GM18907 (cell line): ENCODE results near the gene NR1D1.
"Not testable (repeated sequence)": the region's sequence is repeated elsewhere in the genome, so short reads cannot be mapped to it uniquely, and the experiment has no call there.

Experiments
- ATAC-seq: cut with Tn5 transposase; IDR thresholded peaks from one replicate; pipeline ENCODE4 v1.9.1; 2021; ENCODE audit warnings: mild to moderate bottlenecking, moderate library complexity; ENCODE audit not compliant: unreplicated experiment

The NR1D1 gene

DNA sequence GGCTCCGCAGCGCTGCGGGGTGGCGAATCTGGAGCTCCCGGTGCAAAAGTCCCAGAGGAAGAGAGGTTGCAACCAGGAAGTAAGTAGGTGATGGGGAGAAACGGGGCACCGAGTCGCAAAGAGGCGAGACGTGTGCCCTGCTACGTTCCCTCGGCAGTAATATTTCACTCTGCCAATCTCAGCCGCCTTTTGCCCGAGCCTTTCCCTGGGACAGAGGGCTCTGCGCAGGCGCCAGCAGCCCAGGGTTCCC is at the start of gene NR1D1:
TSS of gene NR1D1 (minus strand) at position 171 of the 250 bp plus-strand sequence. CDS start 495 bp downstream, outside the sequence.
- ATAC-seq: peak; percentile 2

DNA sequence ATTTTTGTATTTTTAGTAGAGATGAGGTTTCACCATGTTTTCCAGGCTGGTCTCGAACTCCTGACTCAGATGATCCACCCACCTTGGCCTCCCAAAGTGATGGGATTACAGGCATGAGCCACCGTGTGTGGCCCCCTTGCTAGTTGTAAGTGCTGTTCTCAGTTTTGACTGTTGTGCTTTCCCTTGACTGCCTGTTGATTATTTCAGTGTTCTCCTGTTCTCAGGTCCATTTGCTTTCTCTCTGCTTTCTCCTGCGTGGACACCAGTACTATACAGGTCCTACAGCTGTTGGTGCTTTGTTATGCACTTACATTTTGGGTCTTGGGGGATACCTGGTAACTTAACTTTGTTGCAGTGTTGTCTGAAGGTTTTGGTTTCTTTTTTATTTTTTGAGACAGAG is 48.1 kb upstream of the NR1D1 start:
- ATAC-seq: no peak

DNA sequence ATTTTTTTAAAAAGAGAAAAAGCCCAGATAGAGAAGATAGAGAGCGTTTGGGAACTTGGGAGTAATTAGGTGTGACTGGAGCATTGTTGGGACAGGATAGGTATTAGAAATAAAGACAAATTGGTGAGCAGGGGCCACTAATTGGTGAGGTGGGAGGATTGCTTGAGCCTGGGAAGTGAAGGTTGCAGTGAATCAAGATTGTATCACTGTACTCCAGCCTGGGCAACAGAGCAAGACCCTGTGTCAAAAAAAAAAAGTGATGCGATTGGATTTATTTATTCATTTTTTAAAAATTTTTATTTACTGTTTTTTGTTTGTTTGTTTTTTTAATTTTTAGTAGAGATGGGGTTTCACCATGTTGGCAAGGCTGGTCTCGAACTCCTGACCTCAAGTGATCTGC is 45.1 kb upstream of the NR1D1 start:
- ATAC-seq: no peak

DNA sequence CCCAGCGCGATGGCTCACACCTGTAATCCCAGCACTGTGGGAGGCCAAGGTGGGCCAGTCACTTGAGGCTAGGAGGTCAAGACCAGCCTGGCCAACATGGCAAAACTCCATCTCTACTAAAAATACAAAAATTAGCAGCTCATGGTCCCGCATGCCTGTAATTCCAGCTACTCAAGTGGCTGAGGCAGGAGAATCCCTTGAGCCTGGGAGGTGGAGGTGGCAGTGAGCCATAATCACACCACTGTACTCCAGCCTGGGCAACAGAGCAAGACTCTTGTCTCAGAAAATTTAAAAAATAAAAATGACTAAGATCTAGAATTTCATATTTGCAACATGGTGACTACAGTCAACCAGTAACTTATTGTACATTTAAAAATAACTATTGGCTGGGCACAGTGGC is 42.8 kb upstream of the NR1D1 start:
- not testable (repeated sequence) for ATAC-seq

DNA sequence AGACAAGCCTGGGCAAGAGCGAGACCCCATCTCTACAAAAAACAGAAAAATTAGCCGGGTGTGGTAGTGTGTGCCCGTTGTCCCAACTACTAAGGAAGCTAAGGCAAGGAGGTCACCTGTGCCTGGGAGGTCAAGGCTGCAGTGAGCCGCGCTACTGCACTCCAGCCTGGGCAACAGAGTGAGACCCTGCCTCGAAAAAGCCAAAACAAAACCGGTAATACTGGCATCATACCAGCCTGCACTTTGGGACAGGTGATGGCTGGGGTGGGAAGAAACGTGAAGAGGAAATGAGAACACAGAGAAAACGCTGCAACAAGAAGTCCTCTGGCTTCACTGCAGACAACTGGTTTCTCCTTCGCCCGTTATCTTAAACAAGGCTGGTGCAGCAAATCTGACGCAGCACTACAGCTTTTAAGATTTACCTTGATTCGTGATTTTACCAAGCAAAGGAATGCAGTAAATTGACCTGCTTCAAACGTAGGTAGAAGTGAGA is 39.2 kb upstream of the NR1D1 start:
- ATAC-seq: peak; percentile 33

DNA sequence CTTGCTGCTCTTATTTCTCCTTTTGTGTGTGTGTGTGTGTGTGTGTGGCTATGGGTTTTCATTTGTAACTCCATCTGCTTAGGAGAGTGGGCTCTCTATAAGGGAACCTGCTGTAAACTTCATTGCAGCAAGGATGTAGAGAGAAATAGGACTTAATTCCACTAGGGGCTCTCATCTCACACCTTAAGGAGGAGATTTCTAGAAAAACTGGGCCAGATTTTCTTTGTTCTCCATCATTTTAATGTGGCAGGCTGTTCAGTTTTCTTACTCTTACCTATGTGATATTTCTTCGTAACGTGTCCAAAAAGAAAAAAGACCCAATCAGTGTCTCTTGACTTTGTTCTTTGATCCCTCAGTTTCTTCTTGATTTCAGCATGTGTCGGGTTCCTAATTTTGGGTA is 35.4 kb upstream of the NR1D1 start:
- no peak for ATAC-seq

DNA sequence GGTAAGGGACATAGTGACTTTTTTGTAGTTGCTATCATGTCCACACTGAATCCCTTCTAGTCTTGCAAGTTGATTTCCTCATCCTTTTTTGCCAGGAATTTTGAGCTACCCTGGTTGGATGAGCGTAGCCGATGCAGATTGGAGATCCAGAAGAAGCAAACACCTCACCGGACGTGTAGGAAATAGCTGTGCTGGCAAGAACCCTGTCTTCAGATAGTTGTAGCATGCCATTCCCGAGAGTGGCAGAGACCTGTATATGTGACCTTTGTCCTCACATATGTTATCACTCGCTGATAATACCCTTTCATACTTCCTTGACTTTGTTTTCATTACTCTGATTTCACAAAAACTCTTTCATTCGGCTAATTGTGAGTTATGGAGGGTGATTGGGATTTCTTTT is 33.8 kb upstream of the NR1D1 start:
- ATAC-seq: no peak

DNA sequence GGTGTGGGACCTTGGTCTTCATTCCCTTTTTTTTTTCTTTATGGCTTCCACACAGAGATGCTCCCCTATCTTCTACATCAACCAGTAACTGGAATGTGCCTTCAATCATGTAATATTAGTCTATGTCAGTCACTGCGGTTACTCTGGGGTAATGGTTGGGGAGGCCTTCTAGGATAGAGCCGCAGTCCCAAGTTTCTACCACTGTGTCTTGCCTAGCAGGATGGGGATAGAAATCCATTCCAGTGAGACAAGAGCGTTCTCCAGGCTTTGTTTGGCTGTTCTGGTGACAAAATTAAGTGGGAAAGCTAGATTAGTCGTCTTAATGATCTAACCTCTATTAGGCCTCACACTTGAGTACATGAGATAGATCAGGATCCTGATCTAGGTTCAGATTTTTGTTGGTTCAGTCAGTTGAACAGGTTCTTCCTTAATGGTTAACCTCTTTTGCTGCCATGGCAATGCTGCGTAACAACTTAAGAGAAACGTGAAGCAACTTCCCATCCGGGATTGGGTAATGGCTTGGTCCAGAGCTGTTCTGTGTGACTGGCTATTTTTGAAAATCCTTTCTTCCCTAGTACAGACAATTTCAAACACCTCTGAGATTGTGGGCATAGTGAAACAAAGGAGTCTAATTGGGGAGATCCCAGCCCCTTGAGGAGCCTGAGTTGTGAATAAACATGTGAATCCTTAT is 30.1 kb upstream of the NR1D1 start:
- ATAC-seq: no peak

DNA sequence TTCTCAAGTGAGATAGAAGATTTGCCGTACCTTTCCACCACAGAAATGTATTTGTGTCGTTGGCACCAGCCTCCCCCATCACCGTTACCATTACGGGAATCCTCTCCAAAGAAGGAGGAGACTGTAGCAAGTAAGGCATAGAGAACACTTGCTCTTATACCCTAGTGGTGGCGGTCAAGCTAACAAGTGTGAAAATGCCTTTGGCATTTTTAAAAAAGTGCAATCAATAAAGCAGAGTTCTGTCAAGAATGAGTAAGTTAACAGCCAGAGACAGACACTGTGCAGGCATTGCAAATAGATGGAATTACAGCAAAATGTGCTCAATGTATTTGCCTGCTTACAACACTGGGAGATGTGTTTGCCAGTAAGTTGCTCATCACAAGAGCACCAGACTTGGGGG is 29.1 kb upstream of the NR1D1 start:
- ATAC-seq: no peak

DNA sequence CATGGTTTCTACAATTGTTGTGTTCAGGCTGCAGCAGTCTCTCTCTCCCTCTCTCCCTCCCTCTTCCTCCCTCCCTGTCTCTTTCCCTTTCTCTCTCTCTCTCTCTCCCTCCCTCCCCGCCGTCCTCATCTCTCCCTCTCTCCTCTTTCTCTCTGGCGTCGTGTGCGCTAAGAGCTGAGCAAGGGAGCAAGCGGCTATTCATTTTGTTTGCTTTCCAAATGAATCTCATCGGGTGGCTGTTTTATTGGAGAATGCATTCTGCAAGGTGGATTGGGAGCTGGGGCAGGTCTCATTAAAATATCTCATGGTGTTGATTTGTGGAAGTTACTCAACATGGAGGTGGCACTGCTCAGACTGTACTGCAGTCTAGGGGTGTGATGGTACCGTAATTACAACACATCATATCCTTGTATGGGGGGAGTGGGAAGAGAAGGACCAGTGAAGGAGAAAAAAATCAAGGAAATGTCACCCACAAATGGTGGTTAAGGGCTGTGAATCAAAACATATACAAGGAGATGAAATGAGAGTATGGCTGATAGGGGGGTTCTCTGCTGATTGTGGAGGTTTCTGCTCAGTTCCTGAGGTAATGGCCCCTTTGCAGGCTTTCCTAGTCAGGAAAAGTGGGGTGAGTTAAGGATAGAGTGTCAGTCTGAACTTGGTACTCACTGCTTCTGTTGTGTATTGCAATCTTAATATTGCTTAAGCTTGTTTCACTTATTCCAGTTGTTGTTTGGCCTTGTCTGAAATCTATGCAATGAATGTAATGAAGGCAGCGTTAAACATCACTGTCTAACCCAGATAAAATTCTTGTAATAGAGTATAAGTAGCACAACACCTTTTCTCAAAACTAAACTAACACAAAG is 24.1 kb upstream of the NR1D1 start:
- ATAC-seq: no peak

DNA sequence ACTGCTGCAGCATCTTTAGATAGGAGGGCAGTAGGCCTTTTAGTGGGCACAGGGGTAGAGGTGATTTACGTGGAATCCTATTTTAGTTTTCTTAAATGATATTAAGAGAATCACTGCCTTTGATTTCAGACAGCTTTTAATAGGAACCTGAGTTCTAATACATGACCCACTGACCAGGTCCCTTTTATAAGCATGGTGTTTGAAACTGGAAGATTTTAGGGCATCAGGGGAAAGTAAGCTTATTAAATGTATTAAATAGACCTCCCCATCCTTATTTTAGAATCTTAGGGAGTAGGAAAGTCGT is 23.4 kb upstream of the NR1D1 start:
- no peak for ATAC-seq

DNA sequence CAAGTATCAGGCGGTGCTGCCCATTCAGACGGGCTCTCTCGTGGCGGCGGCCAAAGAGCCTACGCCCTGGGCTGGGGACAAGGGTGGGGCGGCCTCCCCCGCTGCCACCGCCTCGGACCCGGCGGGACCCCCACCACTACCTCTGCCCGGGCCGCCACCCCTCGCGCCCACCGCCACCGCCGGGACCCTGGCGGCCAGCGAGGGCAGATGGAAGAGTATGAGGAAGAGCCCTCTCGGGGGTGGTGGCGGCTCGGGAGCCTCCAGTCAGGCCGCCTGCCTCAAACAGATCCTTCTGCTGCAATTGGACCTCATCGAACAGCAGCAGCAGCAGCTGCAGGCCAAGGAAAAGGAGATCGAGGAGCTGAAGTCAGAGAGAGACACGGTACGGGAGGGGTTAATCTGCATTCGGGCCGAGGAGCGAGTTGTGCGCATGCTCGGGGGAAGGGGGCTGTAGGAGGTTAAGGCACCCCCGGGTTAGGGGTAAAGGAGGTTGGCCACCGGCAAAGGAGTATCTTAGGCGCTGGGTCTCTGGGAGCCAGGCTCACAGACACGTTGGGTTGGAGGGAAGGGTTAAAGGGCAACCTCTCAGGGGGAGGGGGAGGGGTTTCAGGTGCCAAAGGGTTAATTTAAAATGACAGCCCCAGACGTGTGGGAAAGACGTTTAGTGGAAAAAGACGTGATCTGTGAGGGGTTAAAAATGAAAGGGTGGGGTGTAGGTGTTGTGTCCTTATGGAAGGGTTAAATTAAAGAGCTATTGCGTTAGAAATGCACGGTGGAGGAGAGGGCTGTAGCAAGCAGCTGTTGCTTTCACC is 22.8 kb upstream of the NR1D1 start:
- peak; percentile 23 for ATAC-seq

DNA sequence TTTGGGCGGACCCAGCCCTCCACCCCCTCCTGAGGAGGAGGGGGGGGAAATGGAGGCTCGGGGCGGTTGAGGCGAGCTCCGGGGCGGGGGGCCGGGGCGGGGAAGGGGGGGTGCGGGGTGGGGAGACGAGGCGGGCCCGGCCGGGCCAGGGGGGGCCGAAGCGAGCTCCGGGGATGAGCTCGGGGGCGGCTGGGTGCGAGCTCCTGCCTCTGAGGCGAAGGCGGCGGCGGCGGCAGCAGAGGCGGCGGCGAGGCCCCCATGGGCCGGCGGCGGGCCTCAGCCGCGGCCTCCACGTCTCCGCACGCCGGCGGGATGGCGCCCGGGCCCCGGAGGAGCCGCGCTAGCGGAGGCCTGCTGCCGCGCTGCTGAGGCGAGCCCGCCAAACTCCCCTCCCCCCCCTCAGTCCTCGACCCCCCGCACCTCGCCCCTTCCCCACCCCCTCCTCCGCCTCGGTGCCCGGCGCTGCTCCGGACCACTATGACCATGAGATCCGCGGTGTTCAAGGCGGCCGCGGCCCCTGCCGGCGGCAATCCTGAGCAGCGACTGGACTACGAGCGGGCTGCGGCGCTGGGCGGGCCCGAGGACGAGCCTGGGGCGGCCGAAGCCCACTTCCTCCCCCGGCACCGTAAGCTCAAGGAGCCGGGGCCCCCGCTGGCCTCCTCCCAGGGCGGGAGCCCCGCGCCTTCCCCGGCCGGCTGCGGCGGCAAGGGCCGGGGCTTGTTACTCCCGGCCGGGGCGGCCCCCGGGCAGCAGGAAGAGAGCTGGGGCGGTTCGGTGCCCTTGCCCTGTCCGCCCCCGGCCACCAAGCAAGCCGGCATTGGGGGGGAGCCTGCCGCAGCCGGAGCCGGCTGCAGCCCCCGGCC is 22.0 kb upstream of the NR1D1 start:
- ATAC-seq: peak; percentile 43

DNA sequence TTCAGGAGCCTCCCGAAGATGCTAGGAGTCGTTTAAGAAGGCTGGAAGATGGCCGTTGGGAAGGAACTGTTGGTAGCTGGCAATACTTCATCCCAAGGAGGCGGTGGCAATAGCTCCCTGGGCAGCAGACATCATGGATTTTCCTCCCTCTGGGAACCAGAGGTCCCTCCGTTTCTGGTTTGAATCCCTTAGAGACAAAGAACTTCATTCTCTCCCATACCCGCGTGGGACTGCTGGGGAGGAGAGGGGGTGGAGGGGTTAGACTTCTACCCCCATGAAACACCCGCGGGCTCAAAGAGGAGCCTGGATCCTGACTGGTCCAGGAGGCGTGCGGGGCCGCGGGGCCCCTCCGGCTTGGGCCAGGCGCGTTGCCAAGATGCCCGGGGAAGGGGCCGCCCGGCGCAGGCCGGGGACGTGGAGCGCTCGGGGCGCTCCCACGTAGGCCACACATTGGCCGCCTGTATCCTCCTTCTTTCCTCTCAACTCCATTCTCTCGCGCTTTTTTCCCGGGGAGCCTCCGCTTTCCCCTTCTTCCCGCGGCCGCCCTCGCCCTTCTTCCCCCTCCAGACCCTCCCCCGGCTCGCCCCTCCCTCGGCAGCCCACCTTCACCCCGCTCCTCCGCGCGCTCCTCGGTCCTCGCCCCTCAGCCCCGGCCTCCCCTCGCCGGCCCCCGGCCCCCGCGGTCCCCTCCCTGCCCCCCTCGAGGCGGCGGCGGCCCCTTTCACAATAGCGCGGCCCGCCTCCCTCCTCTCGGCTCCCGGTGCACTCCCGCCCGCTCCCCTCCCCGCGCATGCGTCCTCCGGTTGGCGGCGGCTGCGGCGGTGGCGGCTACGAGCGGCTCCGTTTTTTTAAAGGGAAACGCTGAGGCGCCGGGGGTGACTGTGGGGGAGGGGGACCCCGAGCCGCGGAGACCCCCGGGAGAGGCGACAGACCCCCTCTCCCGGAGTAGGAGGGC is 21.1 kb upstream of the NR1D1 start, which contains the start of gene MSL1:
TSS of gene MSL1 (plus strand) at position 791 of the 955 bp plus-strand sequence. CDS start 642 bp downstream, outside the sequence.
- peak; percentile 63 for ATAC-seq

DNA sequence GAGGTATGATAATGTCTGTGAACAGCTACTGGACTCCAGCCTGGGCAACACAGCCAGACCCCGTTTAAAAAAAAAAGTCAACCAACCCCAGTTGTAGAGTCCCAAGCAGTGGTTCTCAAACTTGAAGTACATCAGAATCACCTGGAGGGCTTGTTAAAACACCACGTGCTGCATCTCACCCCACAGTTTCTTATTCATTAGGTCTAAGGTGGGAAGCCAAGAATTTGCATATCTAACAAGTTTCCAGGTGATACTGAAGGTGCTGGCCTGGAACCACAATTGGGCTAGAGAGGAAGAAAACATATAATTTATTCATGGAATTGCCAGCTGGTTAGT is 14.7 kb upstream of the NR1D1 start:
- no peak for ATAC-seq

DNA sequence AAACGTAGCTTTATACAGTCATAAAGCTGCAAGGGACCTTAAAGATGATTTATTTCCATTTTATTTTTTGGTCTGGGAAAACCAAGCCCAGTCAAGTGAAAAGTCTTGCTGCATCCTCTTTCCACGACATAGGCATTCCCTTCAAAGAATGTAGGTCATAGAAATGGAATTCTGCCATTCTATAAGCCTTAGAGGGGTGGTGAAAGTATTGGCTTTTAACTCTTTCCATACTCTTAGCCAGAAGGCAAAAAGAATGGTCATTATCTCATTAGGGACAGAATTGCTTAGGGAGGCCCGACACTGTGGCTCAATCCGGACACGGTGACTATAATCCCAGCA is 13.5 kb upstream of the NR1D1 start:
- no peak for ATAC-seq

DNA sequence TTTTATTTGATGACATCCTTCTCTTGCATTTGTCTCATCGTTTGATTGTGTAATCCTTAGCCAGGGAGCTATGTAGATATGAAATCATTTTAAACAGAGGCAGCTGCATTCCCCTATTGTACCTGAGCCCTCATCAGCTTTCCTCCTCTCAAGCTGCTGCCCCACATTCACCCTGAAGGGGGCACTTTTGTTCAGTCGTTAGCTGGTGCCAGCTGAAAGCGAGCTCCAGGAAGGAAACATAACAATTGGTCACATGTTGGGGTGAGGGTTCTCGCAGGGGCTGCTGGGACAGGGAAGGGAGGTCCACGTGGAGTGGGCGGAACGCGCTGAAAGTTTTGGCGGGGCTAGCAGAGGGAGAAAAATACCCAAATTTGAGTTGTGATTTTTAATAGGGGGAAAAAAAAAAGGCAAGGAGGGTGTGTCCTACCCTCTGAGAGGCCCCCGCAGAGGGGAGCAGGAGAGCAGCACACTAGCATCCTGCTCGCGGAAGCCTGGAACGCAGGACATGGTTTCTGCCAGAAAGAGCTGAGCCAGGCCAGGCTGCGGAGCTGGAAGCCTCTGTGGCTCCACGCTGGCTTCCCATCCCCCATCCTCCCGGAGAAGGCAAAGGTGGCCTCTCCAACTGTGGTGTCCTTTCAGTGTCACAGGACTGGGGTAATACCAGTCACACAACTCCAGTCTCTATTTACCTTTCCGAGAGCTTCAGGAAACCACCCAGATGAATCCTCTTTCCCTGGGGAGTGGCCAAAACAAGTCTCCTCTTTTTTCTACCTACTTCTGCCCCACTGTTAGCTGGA is 12.9 kb upstream of the NR1D1 start:
- ATAC-seq: peak; percentile 79

DNA sequence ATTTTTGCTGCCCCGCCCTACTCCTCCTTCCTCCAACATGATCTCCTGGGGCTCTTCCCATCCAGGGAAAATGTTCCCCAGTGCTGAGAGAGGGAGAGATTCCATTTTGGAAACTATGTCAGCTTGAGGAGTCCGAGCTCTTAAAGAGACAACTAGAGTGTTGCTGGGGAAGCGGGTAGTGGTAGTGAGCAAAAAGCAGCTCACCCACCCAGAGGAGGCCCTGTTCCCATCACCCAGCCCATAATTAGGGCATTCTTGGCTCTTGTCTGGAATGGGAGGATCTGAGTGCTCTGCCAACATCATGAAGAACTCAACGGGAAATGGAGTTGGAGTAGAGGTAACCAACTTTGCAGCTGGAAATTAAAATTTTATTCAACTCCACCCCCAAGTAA is 12.3 kb upstream of the NR1D1 start:
- ATAC-seq: no peak

DNA sequence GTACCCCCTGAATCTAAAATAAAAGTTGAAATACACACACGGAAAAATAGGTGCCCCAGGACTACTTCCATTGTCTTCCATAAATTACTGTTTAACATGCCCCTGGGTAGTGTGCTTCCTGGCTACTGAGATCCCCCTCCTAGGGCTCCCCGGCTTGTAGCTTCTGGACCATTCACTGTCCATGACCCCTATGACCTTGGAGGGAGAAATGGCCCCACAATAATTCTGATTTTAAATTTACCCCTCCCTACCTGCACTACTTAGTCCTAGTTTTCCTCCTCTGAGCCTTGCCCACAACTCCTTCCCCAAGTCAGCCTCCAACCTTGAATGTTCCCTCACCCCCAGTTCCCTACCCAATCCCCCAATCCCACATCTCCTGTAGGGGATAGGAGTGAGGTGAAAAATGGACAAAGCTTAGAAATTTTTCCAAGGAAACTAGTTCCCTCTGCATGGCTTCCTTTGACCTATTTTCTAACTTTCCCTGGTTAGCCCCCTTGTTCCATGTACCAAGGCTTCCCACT is 11.9 kb upstream of the NR1D1 start:
- ATAC-seq: no peak
